GM18498 (cell line): Measurements from ENCODE around the gene PTPN1.

Source experiments
- ATAC-seq: cut with Tn5 transposase; IDR thresholded peaks from one replicate; pipeline ENCODE4 v1.9.1; 2021; ENCODE audit warnings: mild to moderate bottlenecking, moderate library complexity; ENCODE audit not compliant: unreplicated experiment

Gene PTPN1

GRCh38 chr20:50628853-50629669 is 118.9 kb downstream of the PTPN1 start:
- ATAC-seq = no peak

- ATAC-seq = no peak
These were observed 119.5 kb downstream of the PTPN1 start for GRCh38 chr20:50629670-50630045.

- no peak for ATAC-seq
These were observed 120.5 kb downstream of the PTPN1 start for GRCh38 chr20:50630578-50631263.

GRCh38 chr20:50632236-50632635 is 122.1 kb downstream of the PTPN1 start:
- no peak for ATAC-seq

- ATAC-seq = no peak
These were observed 122.5 kb downstream of the PTPN1 start for GRCh38 chr20:50632701-50633100.

GRCh38 chr20:50633361-50633760 is 123.2 kb downstream of the PTPN1 start:
- ATAC-seq = no peak

GRCh38 chr20:50634191-50634590 is 124.0 kb downstream of the PTPN1 start:
- no peak for ATAC-seq
